ENCODE data around the gene NEURL1.

NEURL1 gene

GRCh38 chr10:103600956-103601569 is 107.6 kb downstream of the NEURL1 start:
- H3K79me1 ChIP-seq (ENCODE audit: low read depth, low read length), result peaks cover 1% of the 10 kb centered on the region
- no peak overlapping the region for H2BK120ac ChIP-seq (ENCODE audit: low read depth, low read length)
- no peak overlapping the region for H3K23ac ChIP-seq (ENCODE audit: low read depth, low read length, poor library complexity)
- H2BK5ac ChIP-seq (ENCODE audit: low read length), result no peak overlapping the region
- H4K8ac ChIP-seq (ENCODE audit: low read depth, low read length), result no peak overlapping the region
- no peak overlapping the region for H3K14ac ChIP-seq (ENCODE audit: low read length)
- H2BK15ac ChIP-seq (ENCODE audit: low read length), result no peak overlapping the region
- peak overlapping the region; percentile 13 for H2AK5ac ChIP-seq (ENCODE audit: low read depth, low read length)
- H3K4ac ChIP-seq (ENCODE audit: low read length), result no peak overlapping the region
- no peak overlapping the region for H4K91ac ChIP-seq (ENCODE audit: low read depth, low read length, poor library complexity)
- DNase-seq (ENCODE audit: low spot score), result no peak
- no peak overlapping the region for H2BK12ac ChIP-seq (ENCODE audit: low read length)
- WGBS, 2 donors (ENCODE audit: extremely low coverage in 2 of 2, insufficient read length in 2 of 2, insufficient replicate concordance in 1 of 2), result no CpG with 5 or more reads among the region's 7 CpGs
- H2AFZ ChIP-seq (ENCODE audit: low read length), result no peak overlapping the region
- no peaks in the 10 kb centered on the region for H3K27me3 ChIP-seq (ENCODE audit: control insufficient read depth in 3 of 3, insufficient read depth in 3 of 3, low read depth in 1 of 3, low read length in 3 of 3)
- H3K36me3 ChIP-seq (replicated peaks in 1 of 2; ENCODE audit: control insufficient read depth in 2 of 2, insufficient read depth in 2 of 2, low read length in 2 of 2), result peaks cover 7 to 13% of the 10 kb centered on the region in 2 donors
- peaks cover 0 to 3% of the 10 kb centered on the region in 2 donors for H3K9me3 ChIP-seq (replicated peaks in 1 of 2; ENCODE audit: control insufficient read depth in 2 of 2, insufficient read depth in 1 of 2, low read depth in 1 of 2, low read length in 2 of 2)
- H3K4me3 ChIP-seq (ENCODE audit: low read length in 2 of 2), result no peak overlapping the region
- H3K18ac ChIP-seq (ENCODE audit: low read length), result peak overlapping the region; percentile 70
- H3K9ac ChIP-seq (ENCODE audit: low read depth, low read length, poor library complexity), result no peak overlapping the region
- H3K27ac ChIP-seq (replicated peaks; ENCODE audit: low read length), result no peak overlapping the region
- H3K4me1 ChIP-seq (ENCODE audit: control insufficient read depth in 2 of 2, insufficient read depth in 1 of 2, low read depth in 1 of 2, low read length in 2 of 2), result peaks cover 0 to 1% of the 10 kb centered on the region in 2 donors
- no peak overlapping the region for H3K4me2 ChIP-seq (ENCODE audit: insufficient read depth, low read length, poor library complexity, severe bottlenecking)

- H2BK120ac ChIP-seq (ENCODE audit: low read depth, low read length), result no peak overlapping the region
- no peak overlapping the region for H3K4ac ChIP-seq (ENCODE audit: low read length)
- no peak overlapping the region for H3K14ac ChIP-seq (ENCODE audit: low read length)
- H4K91ac ChIP-seq (ENCODE audit: low read depth, low read length, poor library complexity), result no peak overlapping the region
- H3K79me1 ChIP-seq (ENCODE audit: low read depth, low read length), result peaks cover 1% of the 10 kb centered on the region
- no peak overlapping the region for H3K27ac ChIP-seq (replicated peaks; ENCODE audit: low read length)
- no peak overlapping the region for H3K4me2 ChIP-seq (ENCODE audit: insufficient read depth, low read length, poor library complexity, severe bottlenecking)
- DNase-seq (ENCODE audit: low spot score), result no peak
- H3K27me3 ChIP-seq (ENCODE audit: control insufficient read depth in 3 of 3, insufficient read depth in 3 of 3, low read depth in 1 of 3, low read length in 3 of 3), result no peaks in the 10 kb centered on the region
- no peak overlapping the region for H3K9ac ChIP-seq (ENCODE audit: low read depth, low read length, poor library complexity)
- H3K23ac ChIP-seq (ENCODE audit: low read depth, low read length, poor library complexity), result no peak overlapping the region
- H3K4me1 ChIP-seq (ENCODE audit: control insufficient read depth in 2 of 2, insufficient read depth in 1 of 2, low read depth in 1 of 2, low read length in 2 of 2), result peaks cover 0 to 1% of the 10 kb centered on the region in 2 donors
- WGBS, 2 donors (ENCODE audit: extremely low coverage in 2 of 2, insufficient read length in 2 of 2, insufficient replicate concordance in 1 of 2), result no CpG with 5 or more reads among the region's 47 CpGs
- H3K4me3 ChIP-seq (ENCODE audit: low read length in 2 of 2), result no peak overlapping the region
- H3K36me3 ChIP-seq (replicated peaks in 1 of 2; ENCODE audit: control insufficient read depth in 2 of 2, insufficient read depth in 2 of 2, low read length in 2 of 2), result peaks cover 7 to 13% of the 10 kb centered on the region in 2 donors
- no peak overlapping the region for H2BK12ac ChIP-seq (ENCODE audit: low read length)
- peaks cover 0 to 3% of the 10 kb centered on the region in 2 donors for H3K9me3 ChIP-seq (replicated peaks in 1 of 2; ENCODE audit: control insufficient read depth in 2 of 2, insufficient read depth in 1 of 2, low read depth in 1 of 2, low read length in 2 of 2)
- H4K8ac ChIP-seq (ENCODE audit: low read depth, low read length), result peak overlapping the region; percentile 44
- no peak overlapping the region for H2AK5ac ChIP-seq (ENCODE audit: low read depth, low read length)
- peak overlapping the region; percentile 60 for H3K18ac ChIP-seq (ENCODE audit: low read length)
- H2BK5ac ChIP-seq (ENCODE audit: low read length), result no peak overlapping the region
- H2BK15ac ChIP-seq (ENCODE audit: low read length), result no peak overlapping the region
- H2AFZ ChIP-seq (ENCODE audit: low read length), result no peak overlapping the region
Observed at GRCh38 chr10:103602028-103602851, 108.7 kb downstream of the NEURL1 start.

- Histone ChIP-seq H3K9ac (ENCODE audit: low read depth, low read length, poor library complexity) (no peak overlapping the region), H3K4me3 (ENCODE audit: low read length in 2 of 2) (peak overlapping the region in 1 of 2 donors; percentile 20), H2AFZ (ENCODE audit: low read length) (no peak overlapping the region), H3K23ac (ENCODE audit: low read depth, low read length, poor library complexity) (no peak overlapping the region), H4K8ac (ENCODE audit: low read depth, low read length) (no peak overlapping the region), H3K4me2 (ENCODE audit: insufficient read depth, low read length, poor library complexity, severe bottlenecking) (no peak overlapping the region), H2BK5ac (ENCODE audit: low read length) (no peak overlapping the region), H3K9me3 (replicated peaks in 1 of 2; ENCODE audit: control insufficient read depth in 2 of 2, insufficient read depth in 1 of 2, low read depth in 1 of 2, low read length in 2 of 2) (peaks cover 0 to 3% of the 10 kb centered on the region in 2 donors), H3K14ac (ENCODE audit: low read length) (no peak overlapping the region), H3K27me3 (ENCODE audit: control insufficient read depth in 3 of 3, insufficient read depth in 3 of 3, low read depth in 1 of 3, low read length in 3 of 3) (no peaks in the 10 kb centered on the region), H3K36me3 (replicated peaks in 1 of 2; ENCODE audit: control insufficient read depth in 2 of 2, insufficient read depth in 2 of 2, low read length in 2 of 2) (peaks cover 7 to 13% of the 10 kb centered on the region in 2 donors), H3K18ac (ENCODE audit: low read length) (no peak overlapping the region), H2AK5ac (ENCODE audit: low read depth, low read length) (no peak overlapping the region), H2BK120ac (ENCODE audit: low read depth, low read length) (no peak overlapping the region), H3K27ac (replicated peaks; ENCODE audit: low read length) (no peak overlapping the region), H3K4me1 (ENCODE audit: control insufficient read depth in 2 of 2, insufficient read depth in 1 of 2, low read depth in 1 of 2, low read length in 2 of 2) (peaks cover 0 to 1% of the 10 kb centered on the region in 2 donors), H2BK12ac (ENCODE audit: low read length) (no peak overlapping the region), H2BK15ac (ENCODE audit: low read length) (no peak overlapping the region), H3K4ac (ENCODE audit: low read length) (no peak overlapping the region), H4K91ac (ENCODE audit: low read depth, low read length, poor library complexity) (no peak overlapping the region), H3K79me1 (ENCODE audit: low read depth, low read length) (peaks cover 1% of the 10 kb centered on the region)
- no peak for DNase-seq (ENCODE audit: low spot score)
- no CpG with 5 or more reads among the region's 16 CpGs for WGBS, 2 donors (ENCODE audit: extremely low coverage in 2 of 2, insufficient read length in 2 of 2, insufficient replicate concordance in 1 of 2)
Observed at GRCh38 chr10:103602852-103603155, 109.3 kb downstream of the NEURL1 start.

GRCh38 chr10:103603382-103603781 is 109.9 kb downstream of the NEURL1 start:
- Histone ChIP-seq H2BK15ac (ENCODE audit: low read length) (no peak overlapping the region), H3K14ac (ENCODE audit: low read length) (no peak overlapping the region), H3K4me2 (ENCODE audit: insufficient read depth, low read length, poor library complexity, severe bottlenecking) (peak overlapping the region; percentile 3), H3K4ac (ENCODE audit: low read length) (no peak overlapping the region), H3K4me3 (ENCODE audit: low read length in 2 of 2) (no peak overlapping the region), H2BK12ac (ENCODE audit: low read length) (no peak overlapping the region), H3K27ac (replicated peaks; ENCODE audit: low read length) (no peak overlapping the region), H3K9ac (ENCODE audit: low read depth, low read length, poor library complexity) (no peak overlapping the region), H3K23ac (ENCODE audit: low read depth, low read length, poor library complexity) (no peak overlapping the region), H4K8ac (ENCODE audit: low read depth, low read length) (no peak overlapping the region), H3K27me3 (ENCODE audit: control insufficient read depth in 3 of 3, insufficient read depth in 3 of 3, low read depth in 1 of 3, low read length in 3 of 3) (no peaks in the 10 kb centered on the region), H4K91ac (ENCODE audit: low read depth, low read length, poor library complexity) (no peak overlapping the region), H2AK5ac (ENCODE audit: low read depth, low read length) (no peak overlapping the region), H3K18ac (ENCODE audit: low read length) (no peak overlapping the region), H3K36me3 (replicated peaks in 1 of 2; ENCODE audit: control insufficient read depth in 2 of 2, insufficient read depth in 2 of 2, low read length in 2 of 2) (peaks cover 7 to 13% of the 10 kb centered on the region in 2 donors), H3K79me1 (ENCODE audit: low read depth, low read length) (peaks cover 1% of the 10 kb centered on the region), H3K9me3 (replicated peaks in 1 of 2; ENCODE audit: control insufficient read depth in 2 of 2, insufficient read depth in 1 of 2, low read depth in 1 of 2, low read length in 2 of 2) (peaks cover 0 to 3% of the 10 kb centered on the region in 2 donors), H2BK5ac (ENCODE audit: low read length) (no peak overlapping the region), H2BK120ac (ENCODE audit: low read depth, low read length) (no peak overlapping the region), H2AFZ (ENCODE audit: low read length) (no peak overlapping the region), H3K4me1 (ENCODE audit: control insufficient read depth in 2 of 2, insufficient read depth in 1 of 2, low read depth in 1 of 2, low read length in 2 of 2) (peaks cover 0 to 1% of the 10 kb centered on the region in 2 donors)
- no peak for DNase-seq (ENCODE audit: low spot score)
- no CpG with 5 or more reads among the region's 23 CpGs for WGBS, 2 donors (ENCODE audit: extremely low coverage in 2 of 2, insufficient read length in 2 of 2, insufficient replicate concordance in 1 of 2)

Measured in neuronal stem cell (in vitro differentiated cells).